GM21360 (cell line): ENCODE measurements around the gene TTC21A.

ENCODE experiments used
- ATAC-seq: cut with Tn5 transposase; IDR thresholded peaks from one replicate; pipeline ENCODE4 v1.9.1; 2021; ENCODE audit warnings: mild to moderate bottlenecking, moderate library complexity; ENCODE audit not compliant: unreplicated experiment

Gene TTC21A

GRCh38 chr3:39115870-39116269 lies 8.4 kb downstream of the TTC21A start:
- no peak for ATAC-seq

- no peak for ATAC-seq
These were observed 10.6 kb downstream of the TTC21A start for GRCh38 chr3:39118079-39118478.

- ATAC-seq, result no peak
These were observed 11.6 kb downstream of the TTC21A start for GRCh38 chr3:39118931-39119660.

- no peak for ATAC-seq
These were observed 14.1 kb downstream of the TTC21A start for GRCh38 chr3:39121621-39122020.

GRCh38 chr3:39122813-39123212 lies 15.3 kb downstream of the TTC21A start:
- ATAC-seq, result peak; percentile 60

- ATAC-seq, result no peak
These were observed 17.7 kb downstream of the TTC21A start for GRCh38 chr3:39124876-39125840.

- ATAC-seq, result no peak
These were observed 18.5 kb downstream of the TTC21A start for GRCh38 chr3:39125841-39126500.

GRCh38 chr3:39126532-39127071 lies 19.1 kb downstream of the TTC21A start:
- no peak for ATAC-seq

- ATAC-seq, result no peak
These were observed 19.9 kb downstream of the TTC21A start for GRCh38 chr3:39127269-39127907.

- no peak for ATAC-seq
These were observed 20.4 kb downstream of the TTC21A start for GRCh38 chr3:39127908-39128304.

GRCh38 chr3:39128951-39129350 lies 21.5 kb downstream of the TTC21A start:
- no peak for ATAC-seq

GRCh38 chr3:39130026-39130425 lies 22.5 kb downstream of the TTC21A start:
- ATAC-seq, result no peak

- no peak for ATAC-seq
These were observed 23.3 kb downstream of the TTC21A start for GRCh38 chr3:39130693-39131265.

GRCh38 chr3:39132096-39133092 lies 24.9 kb downstream of the TTC21A start:
- no peak for ATAC-seq

- ATAC-seq, result no peak
These were observed 25.6 kb downstream of the TTC21A start for GRCh38 chr3:39133093-39133490.

- ATAC-seq, result no peak
These were observed 26.3 kb downstream of the TTC21A start for GRCh38 chr3:39133822-39134221.

- no peak for ATAC-seq
These were observed 26.8 kb downstream of the TTC21A start for GRCh38 chr3:39134305-39134704.

- no peak for ATAC-seq
These were observed 27.8 kb downstream of the TTC21A start for GRCh38 chr3:39135170-39135805.
